H1 (cell line): ENCODE results near the gene RAB26. TPM values are rescaled to one million over a fixed set of nuclear protein-coding genes. Genes with fewer than 3 reads are reported as not detected.
"Not testable (repeated sequence)": the region's sequence is repeated elsewhere in the genome, so short reads cannot be mapped to it uniquely, and the experiment has no call there.

Experiments
- CTCF ChIA-PET: fragments of 300-600 bp; sonication (Branson Sonifier 250); formaldehyde crosslinking; loops from one replicate; lab custom pipeline; 2021; ENCODE audit not compliant: partially characterized antibody; lab: Charles Lee
- POLR2A ChIA-PET: fragments of 300-600 bp; sonication (Branson Sonifier 250); formaldehyde crosslinking; loops from one replicate; lab custom pipeline; 2021; ENCODE audit warnings: inconsistent platforms; ENCODE audit not compliant: partially characterized antibody; lab: Charles Lee
- DNase-seq, 2 experiments: peaks; one replicate each; pipeline versions ENCODE4 v3.0.0 to v3.0.0-alpha.2; 2010 to 2022; ENCODE audit warnings: low spot score in 2 of 2, low read depth in 1 of 2, mixed read lengths in 1 of 2
- FAIRE-seq: peaks from 2 replicates; lab custom pipeline; 2011; peaks lifted over from hg19 to GRCh38; lab: Jason Lieb, UNC
- H2AFZ ChIP-seq: 2 replicates; pipeline ENCODE4 v1.8.1; 2012; ENCODE audit warnings: low read length, inconsistent platforms
- H2AK5ac ChIP-seq: 2 replicates; pipeline ENCODE4 v1.6.1; 2013; ENCODE audit warnings: low read depth, low read length
- H2BK120ac ChIP-seq: replicated peaks from 2 replicates; pipeline ENCODE3; 2013; ENCODE audit warnings: low read depth, low read length, inconsistent platforms
- H2BK12ac ChIP-seq: 2 replicates; pipeline ENCODE4 v1.6.1; 2013; ENCODE audit warnings: low read depth, low read length
- H2BK15ac ChIP-seq: 2 replicates; pipeline ENCODE4 v1.6.1; 2013; ENCODE audit warnings: low read length
- H2BK20ac ChIP-seq: 2 replicates; pipeline ENCODE4 v1.6.1; 2013; ENCODE audit warnings: low read length
- H2BK5ac ChIP-seq: 2 replicates; pipeline ENCODE4 v1.6.1; 2013; ENCODE audit warnings: low read depth, low read length
- H3K14ac ChIP-seq: 2 replicates; pipeline ENCODE4 v1.6.1; 2013; ENCODE audit warnings: inconsistent platforms; ENCODE audit not compliant: insufficient read length
- H3K18ac ChIP-seq: 2 replicates; pipeline ENCODE4 v1.6.1; 2013; ENCODE audit warnings: low read length; ENCODE audit errors: extremely low read depth
- H3K23ac ChIP-seq: 2 replicates; pipeline ENCODE4 v1.6.1; 2013; ENCODE audit warnings: inconsistent platforms; ENCODE audit not compliant: insufficient read length
- H3K23me2 ChIP-seq: 2 replicates; pipeline ENCODE4 v1.6.1; 2013; ENCODE audit warnings: low read depth, low read length
- H3K27ac ChIP-seq: 2 replicates; pipeline ENCODE4 v1.6.1; 2011; ENCODE audit warnings: low read depth, low read length, inconsistent platforms
- H3K27me3 ChIP-seq, 4 experiments: replicated peaks in 1 of 4; 1 replicate in 1 of 4; 2 replicates in 3 of 4; pipeline versions ENCODE4 v1.6.1 to v1.8.1; 2011 to 2013; ENCODE audit warnings: low read length in 3 of 4, mild to moderate bottlenecking in 3 of 4, inconsistent platforms in 2 of 4, mixed read lengths in 2 of 4, moderate library complexity in 1 of 4; ENCODE audit not compliant: control insufficient read depth in 3 of 4, insufficient read depth in 3 of 4; ENCODE audit errors: extremely low read depth in 1 of 4
- H3K36me3 ChIP-seq, 4 experiments: 2 replicates each; pipeline versions ENCODE4 v1.6.1 to v1.8.1; 2011 to 2013; ENCODE audit warnings: mild to moderate bottlenecking in 4 of 4, low read length in 3 of 4, moderate library complexity in 2 of 4, control low read depth in 1 of 4, inconsistent platforms in 1 of 4; ENCODE audit not compliant: insufficient read depth in 4 of 4, control insufficient read depth in 2 of 4
- H3K4ac ChIP-seq: replicated peaks from 2 replicates; pipeline ENCODE3; 2013; ENCODE audit warnings: low read length, low read depth, mixed read lengths, inconsistent platforms; ENCODE audit not compliant: insufficient read length
- H3K4me1 ChIP-seq, 4 experiments: replicated peaks in 1 of 4; 1 replicate in 1 of 4; 2 replicates in 3 of 4; pipeline versions ENCODE4 v1.6.1 to v1.8.1; 2011 to 2013; ENCODE audit warnings: low read length in 3 of 4, inconsistent platforms in 2 of 4, mixed read lengths in 1 of 4; ENCODE audit not compliant: insufficient read depth in 4 of 4, control insufficient read depth in 3 of 4
- H3K4me2 ChIP-seq, 2 experiments: 2 replicates each; pipeline versions ENCODE4 v1.6.1 to v1.8.1; 2011 to 2013; ENCODE audit warnings: low read depth in 2 of 2, low read length in 2 of 2, control low read depth in 1 of 2, inconsistent platforms in 1 of 2, mild to moderate bottlenecking in 1 of 2; ENCODE audit not compliant: insufficient read depth in 1 of 2
- H3K4me3 ChIP-seq, 4 experiments: fragments of 200-600, 300-600 bp in 1 of 4; sonication (generic), shearing (Covaris generic), sonication (Bioruptor Twin) in 1 of 4; 2 replicates each; pipeline versions ENCODE4 v1.5.1 to v1.8.1; 2011 to 2016; ENCODE audit warnings: low read length in 4 of 4, low read depth in 3 of 4, control low read depth in 2 of 4, inconsistent platforms in 2 of 4, mild to moderate bottlenecking in 2 of 4, mixed read lengths in 1 of 4, moderate library complexity in 1 of 4; ENCODE audit not compliant: insufficient read depth in 2 of 4; ENCODE audit errors: extremely low read depth in 1 of 4
- H3K56ac ChIP-seq: replicated peaks from 2 replicates; pipeline ENCODE3; 2013; ENCODE audit warnings: low read depth, mild to moderate bottlenecking, mixed read lengths, low read length, inconsistent platforms; ENCODE audit not compliant: insufficient read length
- H3K79me1 ChIP-seq: 2 replicates; pipeline ENCODE4 v1.6.1; 2013; ENCODE audit warnings: low read depth, low read length, control low read depth
- H3K79me2 ChIP-seq, 2 experiments: 2 replicates each; pipeline versions ENCODE4 v1.6.1 to v1.8.1; 2012 to 2013; ENCODE audit warnings: low read length in 2 of 2, mild to moderate bottlenecking in 2 of 2, inconsistent platforms in 1 of 2; ENCODE audit not compliant: insufficient read depth in 2 of 2, control insufficient read depth in 1 of 2
- H3K9ac ChIP-seq, 4 experiments: replicated peaks in 1 of 4; 1 replicate in 1 of 4; 2 replicates in 3 of 4; pipeline versions ENCODE4 v1.6.1 to v1.8.1; 2011 to 2013; ENCODE audit warnings: low read depth in 3 of 4, low read length in 3 of 4, control low read depth in 2 of 4, mild to moderate bottlenecking in 2 of 4, moderate library complexity in 2 of 4, inconsistent platforms in 1 of 4; ENCODE audit errors: extremely low read depth in 1 of 4
- H3K9me3 ChIP-seq, 2 experiments: 2 replicates each; pipeline versions ENCODE4 v1.6.1 to v1.8.1; 2012 to 2013; ENCODE audit warnings: mild to moderate bottlenecking in 2 of 2, moderate library complexity in 2 of 2, control low read depth in 1 of 2, inconsistent platforms in 1 of 2, low read depth in 1 of 2, low read length in 1 of 2, mixed read lengths in 1 of 2; ENCODE audit not compliant: insufficient read depth in 2 of 2
- H4K20me1 ChIP-seq, 2 experiments: replicated peaks in 1 of 2; 2 replicates each; pipeline versions ENCODE3 to v1.8.1; 2011 to 2013; ENCODE audit warnings: inconsistent platforms in 2 of 2, low read length in 2 of 2, mild to moderate bottlenecking in 1 of 2; ENCODE audit not compliant: insufficient read depth in 2 of 2, control insufficient read depth in 1 of 2
- H4K5ac ChIP-seq: 2 replicates; pipeline ENCODE4 v1.6.1; 2013; ENCODE audit warnings: low read length, low read depth, mixed read lengths, inconsistent platforms; ENCODE audit not compliant: insufficient read length
- H4K8ac ChIP-seq: 2 replicates; pipeline ENCODE4 v1.8.0; 2013; ENCODE audit warnings: mild to moderate bottlenecking, moderate library complexity, low read length, inconsistent platforms; ENCODE audit not compliant: insufficient read depth; ENCODE audit errors: extremely low read depth
- H4K91ac ChIP-seq: replicated peaks from 2 replicates; pipeline ENCODE3; 2013; ENCODE audit warnings: low read length, mixed read lengths, inconsistent platforms; ENCODE audit not compliant: insufficient read length
- WGBS, 2 experiments: shearing (Covaris generic) in 1 of 2; methylation state at CpG; one replicate each; pipeline versions ENCODE4 v1.1.6 to v1.1.7; 2013 to 2015; ENCODE audit warnings: low lambda C conversion rate in 2 of 2, mixed read lengths in 2 of 2, inconsistent platforms in 1 of 2, low coverage in 1 of 2, missing lambda C conversion rate in 1 of 2; ENCODE audit not compliant: insufficient replicate concordance in 2 of 2, insufficient coverage in 1 of 2, insufficient read length in 1 of 2; ENCODE audit errors: extremely low coverage in 1 of 2, missing lambda C conversion rate in 1 of 2; 5-methylcytosine and 5-hydroxymethylcytosine counted together
- polyA plus RNA-seq, 7 experiments: library from polyadenylated mRNA; depleted of rRNA in 3 of 7; stranded (reverse) in 5 of 7; unstranded in 2 of 7; fragments of >200 nt in 5 of 7; fragments of 200-250 nt in 2 of 7; gene quantifications; 1 replicate in 5 of 7; 2 replicates in 1 of 7; 4 replicates in 1 of 7; pipeline versions ENCODE4 v1.2.1 to v1.2.3, GENCODE V29; 2011 to 2013; ENCODE audit warnings: missing spikeins in 2 of 7, mixed read lengths in 2 of 7
- total RNA-seq: library from RNA; stranded (reverse); fragmentation: NEBNext Ultra II Directional; extraction: Animal tissue kit (Norgen Biotek cat#: 25700); gene quantifications from 2 replicates; pipeline ENCODE4 v1.2.1, GENCODE V29; 2021

The RAB26 gene
- total and polyA plus RNA-seq, 2 of the 8 experiments (the other 6 are each of a cell fraction or from before 2014, with no cell fraction given) = 4.3 to 5.4 TPM

DNA sequence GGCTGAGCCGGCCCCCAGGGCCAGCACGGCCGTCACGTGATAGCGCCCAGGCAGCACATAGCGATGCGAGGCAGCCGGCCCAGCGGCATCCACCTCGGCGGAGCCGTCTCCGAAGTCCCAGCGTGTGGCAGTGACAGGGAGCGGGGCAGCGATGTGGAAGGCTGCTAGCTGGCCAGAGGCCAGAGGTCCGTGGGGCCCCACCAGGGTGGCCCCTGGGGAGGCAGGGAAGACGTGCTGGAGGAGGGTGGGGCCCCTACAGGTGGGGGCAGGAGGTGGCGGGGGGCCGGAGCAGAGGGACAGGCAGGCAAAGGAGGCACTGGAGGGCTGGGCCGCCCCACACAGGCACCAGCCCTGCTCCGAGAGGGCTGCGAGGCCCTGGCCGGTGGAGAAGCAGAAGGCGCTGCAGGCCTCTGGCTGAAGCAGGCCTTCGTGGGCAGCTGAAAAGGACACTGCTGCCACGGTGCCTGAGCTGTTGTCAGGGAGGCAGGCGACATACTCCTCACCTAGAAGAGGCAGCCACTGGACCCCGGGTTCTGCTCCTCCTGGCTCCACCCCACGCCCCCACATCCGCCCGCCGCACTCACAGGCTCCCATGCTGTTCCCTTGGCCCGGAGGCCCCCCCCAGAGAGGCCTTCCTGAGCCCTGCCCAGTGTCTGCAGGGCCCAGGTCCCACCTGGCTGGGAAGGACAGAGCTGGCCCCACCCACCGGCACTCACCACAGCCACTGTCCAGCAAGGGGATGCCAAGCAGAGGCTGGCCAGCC, 30.3 kb upstream of the RAB26 start:
- CTCF ChIA-PET, H3K4me2 ChIP-seq, H3K9me3 ChIP-seq, FAIRE-seq, H3K18ac ChIP-seq, H3K4ac ChIP-seq, H2BK20ac ChIP-seq, DNase-seq, H3K4me1 ChIP-seq, H3K36me3 ChIP-seq, H2BK15ac ChIP-seq, H2AK5ac ChIP-seq, H3K27me3 ChIP-seq, H4K5ac ChIP-seq, H3K23ac ChIP-seq, H3K79me1 ChIP-seq, H3K14ac ChIP-seq, H2AFZ ChIP-seq, H4K8ac ChIP-seq, H4K91ac ChIP-seq, H3K56ac ChIP-seq, H2BK12ac ChIP-seq, H3K27ac ChIP-seq, H3K9ac ChIP-seq, H4K20me1 ChIP-seq, H3K23me2 ChIP-seq, H3K4me3 ChIP-seq, POLR2A ChIA-PET, H2BK120ac ChIP-seq, H2BK5ac ChIP-seq, H3K79me2 ChIP-seq: not testable (repeated sequence)
- WGBS, 2 experiments = 88% methylated on average over 12 of the region's 35 CpGs; no CpG with 5 or more reads in 1 of the 2 experiments
